ENCODE measurements around the gene EML1.

EML1 gene

GRCh38 chr14:99806836-99807235 lies 13.6 kb downstream of the EML1 start:
- DNase-seq = no peak

DNA sequence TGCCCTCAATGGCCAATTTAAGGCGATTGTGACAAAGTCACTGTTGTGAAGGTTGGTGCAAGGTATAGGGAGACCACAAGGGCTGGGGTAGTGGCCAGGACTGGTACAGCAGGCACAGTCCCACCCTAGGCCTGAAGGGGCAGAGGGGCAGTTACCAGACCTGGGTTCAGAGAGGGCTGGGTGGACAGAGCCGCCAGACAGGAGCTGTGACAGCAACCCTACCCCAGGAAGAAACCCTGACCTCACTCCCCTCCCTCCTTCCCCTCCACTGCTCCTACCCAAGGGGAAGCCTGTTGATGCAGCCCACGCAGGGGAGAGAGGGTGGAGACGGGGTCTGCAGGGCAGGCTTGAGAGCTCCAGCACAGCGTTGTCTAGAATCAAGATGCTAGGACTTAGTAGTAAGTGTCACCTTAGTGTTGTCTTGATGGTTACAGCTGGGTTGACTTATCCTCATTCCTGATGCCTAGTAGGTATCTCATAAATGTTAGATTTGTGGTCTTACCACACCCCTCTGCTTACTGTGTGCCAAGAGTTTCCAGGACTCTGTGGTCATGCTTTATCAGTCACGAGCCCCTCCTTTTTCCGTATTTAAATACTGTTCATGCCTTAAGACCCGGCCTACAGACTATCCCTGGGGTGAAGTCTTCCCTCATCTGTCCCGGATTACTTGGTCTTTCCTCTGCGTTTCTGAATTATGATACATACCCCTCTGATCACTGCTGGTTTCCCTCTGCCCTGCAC lies 14.4 kb downstream of the EML1 start:
- DNase-seq = no peak

DNA sequence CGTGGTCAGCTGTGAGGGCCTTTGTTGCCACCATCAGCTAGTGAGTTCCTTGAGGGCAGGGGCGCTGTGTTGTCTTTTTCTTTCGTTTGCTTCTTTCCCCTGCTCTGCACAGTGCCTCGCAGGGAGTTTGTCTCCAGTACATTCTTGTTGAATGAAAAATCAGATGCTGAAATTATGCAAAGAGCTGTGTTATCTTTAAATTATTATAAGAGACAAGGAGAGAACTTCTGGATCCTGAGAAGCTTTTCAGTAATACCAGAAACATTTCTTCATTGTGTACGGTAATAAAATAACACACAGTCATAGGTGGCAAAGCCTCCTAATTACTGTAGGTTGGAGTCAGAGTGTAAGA lies 14.9 kb downstream of the EML1 start:
- DNase-seq = no peak

DNA sequence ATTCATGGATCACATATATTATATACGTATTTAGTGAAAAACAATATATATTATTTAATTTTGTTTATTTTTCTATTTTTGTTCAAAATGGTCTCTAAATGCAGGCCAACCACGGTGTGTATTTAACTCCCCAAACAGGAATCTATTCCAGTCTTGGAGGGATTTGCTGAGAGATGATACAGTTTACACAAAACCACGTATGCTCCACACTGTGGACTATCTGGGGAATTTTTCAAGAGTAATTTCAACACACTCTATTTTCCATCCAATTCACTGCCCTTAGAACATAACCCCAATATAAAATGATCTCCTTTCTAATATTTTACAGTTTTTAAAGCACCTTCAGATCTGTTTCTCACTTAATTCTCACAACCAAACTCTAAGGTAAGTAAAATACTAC lies 15.3 kb downstream of the EML1 start:
- DNase-seq = no peak

DNA sequence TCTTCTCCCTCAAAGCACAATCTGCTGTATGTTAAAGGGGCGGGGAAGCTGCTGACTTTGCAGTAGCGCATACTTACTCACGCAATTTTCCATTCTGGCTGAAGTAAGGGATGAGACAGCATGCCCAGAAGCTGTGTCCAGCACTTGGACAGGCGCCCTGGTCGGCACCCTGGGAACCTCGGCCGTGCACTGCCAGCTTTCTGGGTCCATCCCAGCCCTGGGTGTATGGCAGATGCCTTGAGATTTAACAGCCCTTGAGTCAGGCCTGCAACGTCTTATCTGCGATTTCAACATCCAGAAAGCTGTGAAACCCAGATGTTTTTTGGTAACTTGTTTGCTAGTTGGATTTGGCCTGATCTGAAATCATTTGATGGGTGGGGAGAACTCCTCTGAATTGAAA lies 16.1 kb downstream of the EML1 start:
- DNase-seq = peak; percentile 31

DNA sequence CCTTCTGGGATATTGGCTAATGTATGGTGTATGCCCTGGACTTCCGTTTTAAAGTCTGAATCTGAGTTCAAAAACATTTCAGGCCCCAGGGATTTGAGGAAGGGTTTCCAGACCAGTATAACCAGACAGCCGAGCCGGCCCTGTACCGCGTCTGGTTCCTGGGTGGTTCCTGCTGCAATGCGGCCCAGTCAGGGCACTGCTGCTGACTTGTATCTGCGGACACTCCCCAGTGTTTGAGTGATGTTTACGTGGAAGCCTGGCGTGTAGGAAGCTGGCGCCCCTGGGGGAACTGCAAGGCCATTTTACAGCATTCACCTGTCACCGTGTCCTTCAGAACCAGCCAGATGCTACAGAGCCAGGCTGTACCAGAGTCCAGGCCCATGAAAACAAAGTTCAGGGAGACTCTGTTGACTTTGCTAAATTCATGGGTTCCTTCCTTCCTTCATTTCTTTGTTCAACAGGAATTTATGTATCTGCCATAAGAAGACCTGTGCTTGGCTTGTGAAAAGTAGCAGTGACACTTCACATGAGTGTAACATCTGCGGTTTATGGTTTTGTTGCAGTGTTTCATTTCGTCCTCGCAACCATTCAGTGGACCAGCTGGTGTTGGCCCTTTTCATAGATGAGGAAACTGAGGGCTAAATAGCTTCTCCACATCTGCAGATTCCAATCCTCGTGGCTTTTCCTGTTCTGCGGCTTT lies 16.8 kb downstream of the EML1 start:
- DNase-seq = no peak

DNA sequence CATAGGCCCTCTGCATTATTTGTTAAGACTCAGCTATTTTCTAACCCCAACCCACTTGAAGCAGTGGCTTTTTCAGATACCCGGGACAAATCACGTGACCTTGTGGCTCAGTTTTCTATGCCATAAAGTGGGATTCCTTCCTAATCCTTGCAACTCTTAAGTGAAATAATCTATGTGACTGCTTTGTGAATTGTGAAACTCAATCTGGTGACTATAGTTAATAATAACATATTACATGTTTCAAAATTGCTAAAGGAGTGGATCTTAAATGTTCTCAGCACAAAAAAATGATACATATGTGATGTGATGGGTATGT lies 17.3 kb downstream of the EML1 start:
- DNase-seq = no peak

- no peak for DNase-seq
Observed at GRCh38 chr14:99812096-99812750, 19.0 kb downstream of the EML1 start.

DNA sequence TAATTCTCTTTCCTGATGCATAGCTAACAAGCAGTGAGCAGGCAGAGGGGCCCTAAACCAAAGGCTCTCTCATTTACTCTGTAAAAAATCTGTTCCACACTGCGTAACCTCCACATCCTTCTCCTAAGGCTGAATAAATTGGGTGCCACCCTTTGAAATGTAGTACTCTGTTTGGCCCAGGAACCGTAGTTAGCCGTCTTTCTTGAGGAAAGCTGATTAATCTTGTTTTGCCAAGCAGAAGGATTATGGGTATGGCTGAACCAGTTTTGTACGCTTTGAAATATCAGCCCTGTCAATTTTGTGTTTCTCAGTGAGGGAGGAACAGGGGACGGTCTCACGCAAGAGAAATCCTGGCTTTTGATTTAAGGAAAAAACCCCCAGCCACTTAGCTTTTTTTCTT lies 19.7 kb downstream of the EML1 start:
- DNase-seq = no peak

DNA sequence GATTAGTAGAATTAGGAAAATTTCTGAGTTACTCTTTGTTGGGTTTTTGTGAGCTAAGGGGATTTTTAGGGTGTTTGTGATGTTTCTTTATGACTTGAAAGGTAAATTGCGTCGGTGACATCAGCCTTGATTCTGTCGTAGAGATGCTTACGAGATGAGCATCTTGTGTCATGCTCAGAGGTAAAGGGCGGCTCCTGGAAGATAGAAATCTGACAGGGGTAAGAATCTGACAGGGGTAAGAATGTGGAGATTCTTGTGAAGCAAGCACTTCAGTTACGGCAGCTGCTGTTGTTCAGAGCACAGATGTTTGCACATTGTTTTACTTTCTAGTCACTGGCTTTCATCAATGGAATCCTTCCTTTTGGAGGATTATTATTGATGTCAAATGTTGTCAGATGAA lies 22.5 kb downstream of the EML1 start:
- DNase-seq = peak; percentile 60

GRCh38 chr14:99816217-99816616 lies 23.0 kb downstream of the EML1 start:
- DNase-seq = no peak

- no peak for DNase-seq
Observed at GRCh38 chr14:99816642-99817041, 23.4 kb downstream of the EML1 start.

GRCh38 chr14:99817331-99817730 lies 24.1 kb downstream of the EML1 start:
- no peak for DNase-seq

DNA sequence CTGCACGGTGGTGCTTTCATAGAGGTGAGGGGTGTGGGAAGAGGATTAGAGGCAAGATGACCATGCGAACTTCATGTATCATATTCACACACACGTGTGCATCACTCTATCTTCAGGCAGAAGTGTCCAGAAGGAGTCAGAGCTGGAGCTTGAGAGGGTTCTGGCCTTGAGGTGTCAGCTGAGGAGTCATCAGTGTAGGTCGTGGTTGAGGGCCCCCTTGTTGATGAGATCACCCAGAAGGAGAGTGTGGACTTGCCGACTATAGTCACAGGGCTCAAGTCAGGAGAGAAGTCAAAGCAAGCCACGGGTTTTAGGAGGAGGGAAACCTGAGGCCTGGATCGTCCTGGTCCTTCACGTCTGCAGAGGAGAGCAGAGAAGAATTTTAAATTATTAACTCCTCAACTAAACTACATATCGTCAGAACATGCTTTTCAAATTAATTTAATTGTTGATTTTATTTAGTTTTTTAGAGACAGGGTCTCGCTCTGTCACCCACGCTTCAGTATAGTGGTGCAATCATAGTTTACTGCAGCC lies 25.4 kb downstream of the EML1 start:
- no peak for DNase-seq

- no peak for DNase-seq
Observed at GRCh38 chr14:99819514-99819913, 26.3 kb downstream of the EML1 start.

- DNase-seq = no peak
Observed at GRCh38 chr14:99820702-99821331, 27.6 kb downstream of the EML1 start.

DNA sequence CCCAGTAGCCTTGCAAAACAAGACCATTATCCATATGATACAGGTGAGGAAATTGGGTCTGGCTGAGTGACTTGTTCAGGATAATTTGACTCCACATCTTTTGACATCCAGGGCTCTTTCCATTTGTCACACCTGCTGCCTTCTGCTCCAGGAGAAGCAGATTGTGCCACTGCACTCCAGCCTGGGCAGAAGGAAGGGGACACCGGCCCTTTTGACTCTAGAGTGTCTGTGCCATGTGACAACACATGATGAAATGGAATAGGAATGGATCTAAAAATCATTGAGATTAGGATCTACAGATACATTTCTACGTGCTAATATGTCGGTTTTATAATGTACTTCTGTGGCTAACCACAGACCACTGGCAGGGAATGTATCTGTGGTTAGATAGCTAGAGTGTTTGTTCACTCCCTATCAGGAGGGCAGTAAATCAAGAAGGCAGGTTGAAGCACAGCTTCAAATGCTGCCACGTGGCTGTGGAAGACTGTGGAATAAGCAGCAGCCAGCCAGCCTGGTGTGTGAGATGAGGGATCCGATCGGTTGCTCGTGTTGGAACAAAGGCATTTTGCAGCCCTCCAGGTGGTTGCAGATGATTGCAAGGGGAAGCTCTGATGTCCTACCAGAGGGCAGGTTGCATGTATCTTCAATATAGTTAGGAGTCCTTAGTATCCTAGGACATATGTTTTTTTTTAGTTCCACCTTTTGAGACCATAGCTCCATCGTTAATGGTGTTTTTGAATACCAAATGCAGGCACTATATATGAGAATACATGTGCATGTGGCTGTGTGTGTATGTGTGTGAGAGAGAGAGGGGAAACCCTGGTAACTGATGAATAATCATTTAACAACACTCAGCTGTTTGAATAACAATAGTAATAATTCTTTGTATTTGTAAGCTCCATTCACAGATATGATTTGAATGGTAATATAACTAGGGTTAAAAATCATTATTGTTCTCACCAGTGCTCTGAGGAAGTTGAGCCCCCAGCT lies 28.6 kb downstream of the EML1 start:
- no peak for DNase-seq

DNA sequence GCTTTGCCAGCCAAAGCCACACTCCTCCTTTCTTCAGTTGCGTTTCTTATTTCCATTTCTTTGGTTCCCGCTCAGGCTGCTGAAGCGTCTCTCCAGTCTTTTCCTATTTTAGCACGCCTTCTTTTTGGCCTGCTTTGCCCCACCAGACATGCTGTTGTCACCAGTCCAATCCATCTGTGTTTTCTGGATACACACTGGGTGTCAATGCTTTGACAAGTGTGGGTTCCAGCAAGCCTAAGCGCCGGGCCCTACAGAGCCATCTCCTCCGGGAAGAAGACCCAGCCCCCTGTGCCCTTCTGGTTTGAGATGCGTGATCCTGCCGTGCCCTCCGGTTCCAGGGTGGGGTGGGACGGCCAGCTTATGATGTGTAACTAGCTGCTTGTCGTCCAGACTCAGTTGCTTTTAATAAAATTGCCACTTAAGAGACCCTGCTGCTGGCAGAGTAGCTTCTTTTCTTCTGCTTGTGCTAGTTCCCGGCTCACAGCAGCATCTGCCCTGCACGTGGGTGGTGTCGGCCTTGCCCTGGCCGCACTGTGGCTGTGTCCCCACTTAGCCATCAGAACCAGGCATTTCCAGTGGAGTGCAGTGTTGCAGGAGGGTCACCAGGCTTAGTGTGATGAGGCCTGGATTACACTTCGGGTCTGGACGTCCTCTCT lies 29.7 kb downstream of the EML1 start:
- peak; percentile 15 for DNase-seq

DNA sequence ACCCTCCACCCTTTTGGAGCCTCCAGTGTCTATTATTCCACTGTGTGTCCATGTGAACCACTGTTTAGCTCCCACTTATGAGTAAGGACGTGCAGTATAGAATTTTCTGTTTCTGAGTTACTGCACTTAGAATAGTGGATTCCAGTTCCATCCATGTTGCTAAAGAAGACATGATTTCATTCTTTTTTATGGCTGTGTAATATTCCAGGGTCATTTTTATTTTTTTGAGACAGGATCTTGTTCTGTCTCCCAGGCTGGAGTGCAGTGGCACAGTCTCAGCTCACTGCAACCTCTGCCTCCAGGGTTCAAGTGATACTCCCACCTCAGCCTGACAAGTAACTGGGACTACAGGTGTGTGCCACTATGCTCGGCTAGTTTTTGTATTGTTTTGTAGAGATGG lies 31.6 kb downstream of the EML1 start:
- no peak for DNase-seq

- DNase-seq = no peak
Observed at GRCh38 chr14:99829450-99829849, 36.2 kb downstream of the EML1 start.

- DNase-seq = no peak
Observed at GRCh38 chr14:99831303-99831702, 38.1 kb downstream of the EML1 start.
